ENCODE results near the gene PTTG1IP.

PTTG1IP gene

DNA sequence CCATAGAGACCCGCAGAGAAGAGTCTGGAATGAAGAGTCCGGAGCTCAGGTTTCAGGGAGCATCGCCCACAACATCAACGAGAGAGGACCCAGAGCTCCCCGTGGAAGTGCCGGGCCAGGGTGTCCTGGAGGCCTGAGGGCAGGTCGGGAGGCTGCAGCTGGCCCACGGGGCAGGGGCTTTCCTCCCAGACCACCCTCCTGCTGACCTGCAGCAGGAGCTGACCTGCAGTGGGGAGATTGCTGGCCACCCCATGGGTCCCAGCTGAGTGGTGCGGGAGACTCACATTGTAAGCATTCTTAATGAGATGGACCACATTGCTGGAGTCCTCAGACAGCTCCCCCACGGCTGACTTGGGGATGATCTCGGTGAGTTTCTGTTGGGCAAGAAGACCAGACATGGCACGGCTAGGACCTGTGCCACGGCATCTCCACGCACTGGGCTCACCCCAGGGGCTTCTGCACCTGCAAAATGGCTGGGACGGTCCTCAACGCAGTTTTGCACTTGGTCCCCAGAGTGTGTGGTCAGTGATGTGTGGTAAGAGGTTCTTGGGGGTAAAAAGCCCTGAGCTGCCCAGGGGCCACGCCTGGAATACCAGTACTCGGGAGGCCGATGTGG, 21.3 kb upstream of the PTTG1IP start:
- no peak for DNase-seq

- DNase-seq = no peak
These were observed 20.6 kb upstream of the PTTG1IP start for GRCh38 chr21:44893948-44894656.

- DNase-seq = no peak
These were observed 19.7 kb upstream of the PTTG1IP start for GRCh38 chr21:44893278-44893556.

DNA sequence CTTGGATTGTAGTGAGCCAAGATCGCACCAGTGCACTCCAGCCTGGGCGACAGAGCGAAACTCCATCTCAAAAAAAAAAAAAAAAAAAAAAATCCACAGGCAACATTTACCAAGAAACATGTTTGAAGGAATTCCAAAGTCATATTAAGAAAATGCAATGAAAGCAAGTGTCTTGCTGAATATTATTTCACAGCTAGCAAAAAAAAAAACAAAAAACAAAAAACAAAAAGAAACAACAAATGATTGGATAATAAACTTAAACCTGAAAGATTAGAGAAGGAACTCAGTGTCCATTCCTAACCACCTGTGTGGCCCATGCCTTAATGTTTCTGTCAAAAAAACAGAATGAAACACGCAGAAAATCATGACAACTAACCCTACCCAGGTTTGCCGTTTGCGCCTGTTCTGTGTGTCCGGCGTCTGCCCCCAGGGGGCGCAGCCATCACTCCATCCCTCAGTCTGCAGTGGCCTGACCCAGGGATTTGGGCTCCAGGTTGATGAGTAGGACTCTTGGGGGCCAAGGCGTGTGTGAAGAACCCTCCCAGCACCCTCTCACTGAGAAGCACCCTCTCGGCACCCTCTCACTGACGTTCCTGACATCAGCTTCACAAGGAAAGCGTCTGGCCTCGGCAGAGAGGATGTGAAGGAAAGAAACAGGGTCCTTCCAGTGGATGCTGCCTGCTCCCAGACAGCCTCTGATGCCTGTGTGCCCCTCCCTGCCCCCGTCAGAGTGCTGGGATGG, 19.2 kb upstream of the PTTG1IP start:
- peak; percentile 86 for DNase-seq

- no peak for DNase-seq
These were observed 18.6 kb upstream of the PTTG1IP start for GRCh38 chr21:44892095-44892494.

DNA sequence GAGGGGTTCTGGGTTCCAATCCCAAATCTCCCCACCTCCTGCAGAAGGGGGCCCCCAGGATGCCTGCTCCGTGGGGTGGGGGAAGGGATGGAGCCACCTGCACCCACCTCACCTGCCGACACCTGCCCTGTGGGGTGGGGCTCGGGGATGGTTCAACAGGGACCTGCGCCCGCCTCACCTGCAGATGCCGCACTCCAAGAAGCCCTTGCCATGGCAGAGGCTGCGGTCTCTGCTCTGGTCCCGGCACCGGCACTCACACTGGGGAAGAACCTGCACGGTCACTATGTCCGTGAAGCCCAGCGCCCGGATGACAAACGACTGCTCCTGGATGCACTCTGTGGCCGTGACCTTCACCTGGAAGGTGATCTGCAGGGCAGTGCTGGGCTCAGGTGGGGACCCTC, 18.1 kb upstream of the PTTG1IP start:
- DNase-seq = no peak

- DNase-seq = no peak
These were observed 17.6 kb upstream of the PTTG1IP start for GRCh38 chr21:44890961-44891541.

- DNase-seq = no peak
These were observed 16.9 kb upstream of the PTTG1IP start for GRCh38 chr21:44890338-44890931.

DNA sequence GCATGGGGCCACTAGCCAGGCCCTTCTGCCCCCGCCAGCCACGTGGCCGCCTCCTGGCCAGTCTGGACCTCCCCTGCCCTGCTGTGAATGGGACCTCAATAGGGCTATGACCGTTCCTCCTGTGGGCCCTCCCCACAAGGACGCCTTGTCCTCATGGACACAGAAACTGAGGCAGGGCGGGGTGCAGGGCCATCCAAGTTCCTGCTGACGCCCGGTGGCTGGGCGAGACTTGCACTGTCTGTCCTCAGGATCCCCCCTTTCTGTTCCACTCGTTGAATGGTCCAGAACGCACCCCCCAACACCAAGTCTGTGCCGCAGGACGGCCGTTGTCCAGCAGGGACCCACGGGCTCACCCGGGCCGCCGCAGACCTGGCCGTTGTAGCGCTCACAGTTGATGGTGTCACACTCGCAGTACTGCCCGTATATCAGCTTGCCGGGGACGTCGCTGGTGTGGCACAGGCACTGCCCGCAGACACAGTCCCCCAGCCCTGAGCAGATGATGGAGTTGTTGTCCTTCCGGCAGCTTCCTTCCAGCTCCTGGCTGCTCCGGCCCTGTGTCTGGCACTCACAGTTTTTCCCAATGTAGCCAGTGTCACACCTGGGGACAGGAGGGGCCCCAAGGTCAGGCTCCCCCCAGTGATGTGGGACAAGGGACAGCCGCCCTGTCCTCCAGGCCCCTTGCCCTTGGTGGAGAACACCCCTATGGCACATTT, 16.3 kb upstream of the PTTG1IP start:
- DNase-seq = no peak

GRCh38 chr21:44888581-44889550, 15.4 kb upstream of the PTTG1IP start:
- no peak for DNase-seq

GRCh38 chr21:44887807-44888580, 14.5 kb upstream of the PTTG1IP start:
- no peak for DNase-seq

DNA sequence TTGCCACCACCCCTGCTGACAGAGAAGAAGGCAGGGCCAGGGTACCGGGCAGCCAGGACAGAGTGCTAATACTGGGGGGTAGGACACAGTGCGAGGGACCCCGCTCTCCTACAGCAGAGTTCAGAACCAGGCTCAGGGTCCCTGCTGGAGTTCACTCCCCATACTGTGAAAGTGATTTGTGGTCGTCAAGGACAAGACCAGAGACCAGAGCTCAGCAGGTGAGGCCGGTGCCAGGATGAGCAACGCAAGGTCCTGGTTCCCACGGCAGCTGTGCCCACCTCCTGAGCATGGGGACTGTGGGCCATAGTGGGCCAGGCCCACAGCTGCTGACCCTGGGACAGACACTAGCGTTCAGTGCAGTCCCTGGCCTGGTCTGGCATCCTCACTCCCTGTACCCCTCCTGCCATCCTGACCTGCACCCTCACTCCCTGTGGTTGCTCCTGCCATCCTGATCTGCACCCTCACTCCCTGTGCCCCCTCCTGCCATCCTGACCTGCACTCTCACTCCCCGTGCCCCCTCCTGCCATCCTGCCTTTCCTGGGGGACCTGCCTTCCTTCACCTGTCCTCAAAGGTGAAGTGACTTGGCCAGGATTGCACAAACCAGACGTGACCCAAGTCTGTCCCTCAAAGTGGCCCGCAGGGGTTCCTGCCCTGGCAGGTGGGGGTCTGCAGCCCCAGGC, 13.8 kb upstream of the PTTG1IP start:
- no peak for DNase-seq

GRCh38 chr21:44886113-44887075, 12.9 kb upstream of the PTTG1IP start:
- no peak for DNase-seq

DNA sequence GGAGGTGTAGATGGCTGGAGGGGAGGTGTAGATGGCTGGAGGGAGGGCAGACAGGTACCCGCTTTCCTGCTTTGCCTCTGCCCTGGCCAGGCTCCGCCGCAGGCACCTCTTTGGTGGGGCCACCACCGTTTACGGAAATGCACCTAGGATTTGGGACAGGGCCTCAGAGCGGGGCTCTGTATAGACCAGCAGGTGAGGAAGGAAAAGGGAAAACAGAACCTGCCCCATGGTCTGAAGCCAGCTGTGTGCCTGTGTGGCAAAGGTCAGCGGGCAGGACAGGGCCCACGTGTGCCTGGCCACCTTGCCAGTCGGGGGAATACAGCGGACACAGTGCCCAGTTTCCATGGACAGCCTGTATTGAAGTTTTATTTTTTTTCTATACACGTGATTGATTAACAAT, 12.1 kb upstream of the PTTG1IP start:
- DNase-seq = no peak

DNA sequence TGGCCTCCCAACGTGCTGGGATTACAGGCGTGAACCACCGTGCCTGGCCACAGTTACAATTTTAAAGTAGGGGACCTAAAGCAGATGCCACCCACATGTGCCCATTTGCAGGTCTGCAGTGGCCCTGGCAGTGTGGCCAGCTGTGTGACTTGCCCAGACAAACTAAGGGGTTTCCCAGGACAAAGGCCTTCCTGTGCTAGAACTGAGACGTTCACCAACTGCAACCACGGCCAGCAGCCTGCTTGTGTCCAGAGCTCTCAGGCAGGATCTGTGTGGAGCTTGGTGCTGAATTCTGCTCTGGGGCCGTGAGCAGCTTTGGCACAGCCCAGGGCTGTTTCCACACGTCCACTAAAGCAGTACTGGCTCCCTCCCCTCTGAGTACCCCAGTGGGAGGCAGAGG, 10.6 kb upstream of the PTTG1IP start:
- no peak for DNase-seq

DNA sequence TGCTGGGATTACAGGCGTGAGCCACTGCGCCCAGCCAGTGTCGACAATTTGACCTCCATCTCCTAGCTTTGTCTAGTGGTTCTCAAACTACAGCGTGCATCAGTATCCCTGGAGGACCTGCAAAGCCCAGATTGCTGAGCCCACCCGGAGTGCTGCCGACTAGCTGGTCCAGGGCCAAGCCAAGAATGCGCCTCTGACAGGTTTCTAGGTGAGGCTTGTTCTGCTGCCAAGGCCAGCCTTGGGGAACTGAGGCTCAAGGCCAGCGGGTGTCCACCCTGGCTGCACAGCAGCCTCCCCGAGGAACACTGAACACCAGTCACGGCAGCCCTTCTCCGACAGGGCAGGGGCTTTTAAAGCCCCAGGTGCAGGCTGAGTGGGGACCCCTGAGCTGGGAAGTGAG, 9.8 kb upstream of the PTTG1IP start:
- DNase-seq = no peak

- DNase-seq = no peak
These were observed 7.8 kb upstream of the PTTG1IP start for GRCh38 chr21:44881198-44881872.

DNA sequence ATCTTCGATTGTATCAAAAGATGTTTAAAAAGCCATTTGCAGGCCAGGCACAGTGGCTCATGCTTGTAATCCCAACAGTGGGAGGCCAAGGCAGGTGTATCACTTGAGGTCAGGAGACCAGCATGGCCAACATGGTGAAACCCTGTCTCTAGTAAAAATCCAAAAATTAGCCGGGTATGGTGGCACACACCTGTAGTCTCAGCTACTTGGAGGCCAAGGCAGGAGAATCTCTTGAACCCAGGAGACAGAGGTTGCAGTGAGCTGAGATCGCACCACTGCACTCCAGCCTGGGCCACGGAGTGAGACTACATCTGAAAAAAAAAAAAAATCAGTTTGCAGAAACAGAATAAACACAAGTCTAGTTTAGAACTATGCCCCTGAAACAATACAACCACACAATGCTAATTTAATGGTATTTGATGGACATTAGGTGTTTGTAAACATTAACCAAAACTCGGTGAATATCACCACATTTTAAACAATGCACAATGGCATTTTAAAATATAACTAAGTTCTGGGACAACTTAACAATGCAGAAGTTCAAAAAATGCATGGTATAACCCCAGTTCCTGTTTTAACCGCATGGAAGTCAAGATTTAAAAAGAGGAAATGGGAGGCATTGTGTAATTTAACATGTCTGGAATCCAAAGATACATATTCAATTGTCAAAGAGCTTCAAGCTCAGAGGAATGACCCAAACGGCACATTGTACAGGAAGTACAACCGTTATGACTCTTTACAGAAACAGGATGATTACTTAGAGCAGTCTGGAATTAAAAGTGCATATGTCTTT, 7.1 kb upstream of the PTTG1IP start:
- no peak for DNase-seq
